Left ventricle myocardium inferior (tissue), 1 donor: ENCODE data around the gene TMEM176A. TPM values are rescaled to one million over a fixed set of nuclear protein-coding genes. Genes with fewer than 3 reads are reported as not detected.

Source experiments
- DNase-seq: peaks from one replicate; pipeline ENCODE4 v3.0.0-alpha.2; 2020
- H3K27ac ChIP-seq: fragments of 200-600 bp; replicated peaks from 2 replicates; pipeline ENCODE4 v1.8.0; 2021
- H3K27me3 ChIP-seq: fragments of 200-600 bp; 2 replicates; pipeline ENCODE4 v1.8.0; 2021; ENCODE audit warnings: low read depth
- H3K36me3 ChIP-seq: fragments of 200-600 bp; 2 replicates; pipeline ENCODE4 v1.8.0; 2021
- H3K4me1 ChIP-seq: fragments of 200-600 bp; 2 replicates; pipeline ENCODE4 v1.8.0; 2021
- H3K4me3 ChIP-seq: fragments of 200-600 bp; 2 replicates; pipeline ENCODE4 v1.8.0; 2021; ENCODE audit warnings: mild to moderate bottlenecking, moderate library complexity
- H3K9me3 ChIP-seq: fragments of 200-600 bp; replicated peaks from 2 replicates; pipeline ENCODE4 v1.8.0; 2021
- CTCF ChIP-seq: fragments of 200-600 bp; IDR thresholded peaks from 2 replicates; pipeline ENCODE4 v1.8.0; 2021; ENCODE audit warnings: antibody characterized with exemption, mild to moderate bottlenecking, borderline replicate concordance
- intact Hi-C: fragments of 100-400 bp; cut with micrococcal nuclease; formaldehyde crosslinking; loops from one replicate; pipeline ENCODE4 v1.11.0; 2022
- total RNA-seq: library from RNA; stranded (reverse); fragmentation: NEBNext Ultra II Directional; extraction: Animal tissue kit (Norgen Biotek cat#: 25700); gene quantifications from one replicate; pipeline ENCODE4 v1.2.1, GENCODE V29; 2021
- donor health status: DM: no; HTN: yes; CAD: no; lungs with severe emphysema.

Gene TMEM176A
- total RNA-seq, 1 donor from 2014 or later: 18.5 TPM

GRCh38 chr7:150814328-150815001 is 13.9 kb downstream of the TMEM176A start:
- intact Hi-C loops: no loop called here

GRCh38 chr7:150818971-150819370 is 18.4 kb downstream of the TMEM176A start:
- H3K4me3 ChIP-seq: no peak overlapping the region
- no peaks in the 10 kb centered on the region for H3K27me3 ChIP-seq
- peaks cover 24% of the 10 kb centered on the region for H3K4me1 ChIP-seq
- no peak for TF ChIP-seq CTCF
- no peaks in the 10 kb centered on the region for H3K36me3 ChIP-seq
- no peak for DNase-seq
- no peak overlapping the region for H3K27ac ChIP-seq
- H3K9me3 ChIP-seq: peaks cover 18% of the 10 kb centered on the region
- intact Hi-C loops: no loop called here

More at GRCh38 chr7:150814328-150815001, 13.9 kb downstream of the TMEM176A start:
- no peaks in the 10 kb centered on the region for H3K4me1 ChIP-seq
- no peaks in the 10 kb centered on the region for H3K27me3 ChIP-seq
- no peak overlapping the region for H3K27ac ChIP-seq
- DNase-seq: no peak
- H3K36me3 ChIP-seq: no peaks in the 10 kb centered on the region
- TF ChIP-seq CTCF: no peak
- H3K4me3 ChIP-seq: no peak overlapping the region
- peaks cover 21% of the 10 kb centered on the region for H3K9me3 ChIP-seq

- Histone ChIP-seq H3K4me1 (peaks cover 32% of the 10 kb centered on the region), H3K27ac (peak overlapping the region; percentile 4), H3K36me3 (no peaks in the 10 kb centered on the region), H3K9me3 (peaks cover 18% of the 10 kb centered on the region), H3K27me3 (no peaks in the 10 kb centered on the region), H3K4me3 (no peak overlapping the region)
- DNase-seq: no peak
- TF ChIP-seq CTCF: no peak
- intact Hi-C loops: no loop called here
Measured at GRCh38 chr7:150820148-150820547, 19.6 kb downstream of the TMEM176A start.

- no peak for DNase-seq
- intact Hi-C loops: no loop called here
Measured at GRCh38 chr7:150820578-150821198, 20.1 kb downstream of the TMEM176A start.

GRCh38 chr7:150823043-150823442 is 22.5 kb downstream of the TMEM176A start:
- Histone ChIP-seq H3K4me3 (no peak overlapping the region), H3K27me3 (no peaks in the 10 kb centered on the region), H3K4me1 (peaks cover 55% of the 10 kb centered on the region), H3K9me3 (no peaks in the 10 kb centered on the region), H3K36me3 (no peaks in the 10 kb centered on the region), H3K27ac (peak overlapping the region; percentile 71)
- no peak for TF ChIP-seq CTCF
- intact Hi-C loops: no loop called here
- no peak for DNase-seq

More at GRCh38 chr7:150820578-150821198, 20.1 kb downstream of the TMEM176A start:
- no peaks in the 10 kb centered on the region for H3K36me3 ChIP-seq
- no peaks in the 10 kb centered on the region for H3K27me3 ChIP-seq
- H3K4me3 ChIP-seq: no peak overlapping the region
- peak overlapping the region; percentile 4 for H3K27ac ChIP-seq
- no peak for TF ChIP-seq CTCF
- peaks cover 37% of the 10 kb centered on the region for H3K4me1 ChIP-seq
- H3K9me3 ChIP-seq: peaks cover 16% of the 10 kb centered on the region
